GM12872 (cell line): Measurements from ENCODE around the gene FAF1.

Experiments
- TF ChIP-seq, protein P1 (sequence below): IDR thresholded peaks from 3 replicates; pipeline ENCODE4 v1.5.1; 2011; ENCODE audit warnings: low read depth, mild to moderate bottlenecking, low read length, moderate library complexity; ENCODE audit not compliant: insufficient read depth

FAF1 gene

DNA sequence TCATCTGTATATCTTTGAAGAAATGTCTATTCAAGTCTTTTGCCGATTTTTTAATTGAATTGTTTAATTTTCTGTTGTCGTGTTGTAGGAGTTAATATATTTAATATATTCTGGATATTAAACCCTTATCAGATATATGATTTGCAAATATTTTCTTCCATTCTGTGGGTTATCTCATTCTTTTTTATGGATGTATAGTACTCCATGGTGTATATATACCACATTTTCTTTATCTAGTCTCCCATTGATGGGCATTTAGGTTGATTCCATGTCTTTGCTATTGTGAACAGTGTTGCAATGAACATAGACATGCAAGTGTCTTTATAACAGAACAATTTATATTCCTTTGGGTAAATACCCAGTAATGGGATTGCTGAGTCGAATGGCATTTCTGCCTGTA is 436.5 kb downstream of the FAF1 start:
- TF ChIP-seq, protein P1, sequence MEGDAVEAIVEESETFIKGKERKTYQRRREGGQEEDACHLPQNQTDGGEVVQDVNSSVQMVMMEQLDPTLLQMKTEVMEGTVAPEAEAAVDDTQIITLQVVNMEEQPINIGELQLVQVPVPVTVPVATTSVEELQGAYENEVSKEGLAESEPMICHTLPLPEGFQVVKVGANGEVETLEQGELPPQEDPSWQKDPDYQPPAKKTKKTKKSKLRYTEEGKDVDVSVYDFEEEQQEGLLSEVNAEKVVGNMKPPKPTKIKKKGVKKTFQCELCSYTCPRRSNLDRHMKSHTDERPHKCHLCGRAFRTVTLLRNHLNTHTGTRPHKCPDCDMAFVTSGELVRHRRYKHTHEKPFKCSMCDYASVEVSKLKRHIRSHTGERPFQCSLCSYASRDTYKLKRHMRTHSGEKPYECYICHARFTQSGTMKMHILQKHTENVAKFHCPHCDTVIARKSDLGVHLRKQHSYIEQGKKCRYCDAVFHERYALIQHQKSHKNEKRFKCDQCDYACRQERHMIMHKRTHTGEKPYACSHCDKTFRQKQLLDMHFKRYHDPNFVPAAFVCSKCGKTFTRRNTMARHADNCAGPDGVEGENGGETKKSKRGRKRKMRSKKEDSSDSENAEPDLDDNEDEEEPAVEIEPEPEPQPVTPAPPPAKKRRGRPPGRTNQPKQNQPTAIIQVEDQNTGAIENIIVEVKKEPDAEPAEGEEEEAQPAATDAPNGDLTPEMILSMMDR, result no peak

DNA sequence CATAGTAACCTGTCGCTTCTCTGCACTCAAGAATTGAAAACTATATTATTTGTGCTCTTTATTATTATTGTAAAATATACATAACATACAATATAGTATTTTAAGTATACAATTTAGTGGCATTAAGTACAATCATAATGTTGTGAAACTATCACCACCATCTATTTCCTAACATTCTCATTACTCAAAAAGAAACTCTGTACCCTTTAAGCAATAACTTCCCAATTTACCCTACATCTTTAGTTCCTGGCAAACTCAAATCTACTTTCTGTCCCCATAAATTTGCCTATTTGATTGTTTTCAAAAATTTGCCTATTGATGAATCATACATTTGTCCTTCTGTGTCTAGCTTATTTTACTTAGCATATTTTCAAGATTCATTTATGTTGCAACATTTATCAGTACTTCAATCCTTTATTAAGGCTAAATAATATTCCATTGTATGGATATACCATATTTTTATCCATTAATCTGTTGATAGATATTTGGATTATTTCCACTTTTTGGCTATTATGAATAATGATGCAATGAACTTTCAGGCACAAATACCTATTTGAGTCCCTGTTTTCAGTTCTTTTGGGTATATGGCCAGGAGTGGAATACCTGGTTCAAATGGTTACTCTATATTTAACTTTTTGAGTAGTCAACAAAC is 437.2 kb downstream of the FAF1 start:
- TF ChIP-seq, protein P1, result no peak

DNA sequence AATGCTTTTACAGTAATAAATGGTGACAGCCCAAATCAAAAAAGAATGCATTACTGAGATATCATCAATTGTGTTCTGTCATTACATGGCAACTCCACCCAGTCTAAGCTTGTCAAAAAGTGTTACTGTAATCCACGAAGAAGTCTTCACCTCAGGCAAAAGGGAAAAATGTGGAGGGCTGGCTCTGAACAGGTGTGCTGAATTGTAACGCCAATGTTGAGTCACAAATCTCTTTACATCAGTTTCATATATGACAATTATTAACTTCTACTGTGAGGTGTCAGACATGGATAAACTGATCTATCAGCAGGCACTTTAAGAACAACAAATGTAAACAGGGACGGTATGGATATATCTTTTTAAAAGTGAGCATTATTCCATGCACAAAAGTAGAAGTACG is 438.4 kb downstream of the FAF1 start:
- TF ChIP-seq, protein P1, result no peak

DNA sequence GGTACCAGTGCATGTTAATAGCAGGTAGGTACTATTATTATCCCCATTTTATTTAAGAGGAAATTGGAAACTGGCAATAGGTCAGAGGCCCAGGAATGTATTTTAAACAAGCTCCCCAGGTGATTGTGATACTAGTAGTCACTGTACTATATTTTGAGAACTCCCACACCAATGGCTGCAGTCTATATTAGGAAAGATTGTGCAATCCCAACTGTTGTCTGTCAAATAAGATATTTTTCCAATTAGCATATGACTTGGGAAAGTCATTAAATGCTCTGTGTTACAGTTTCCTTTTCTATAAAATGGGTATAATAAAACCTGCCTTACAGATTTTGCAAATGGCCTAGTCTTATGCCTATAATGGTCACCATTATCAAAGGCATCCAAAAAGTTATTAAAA is 442.6 kb downstream of the FAF1 start:
- TF ChIP-seq, protein P1, result no peak

DNA sequence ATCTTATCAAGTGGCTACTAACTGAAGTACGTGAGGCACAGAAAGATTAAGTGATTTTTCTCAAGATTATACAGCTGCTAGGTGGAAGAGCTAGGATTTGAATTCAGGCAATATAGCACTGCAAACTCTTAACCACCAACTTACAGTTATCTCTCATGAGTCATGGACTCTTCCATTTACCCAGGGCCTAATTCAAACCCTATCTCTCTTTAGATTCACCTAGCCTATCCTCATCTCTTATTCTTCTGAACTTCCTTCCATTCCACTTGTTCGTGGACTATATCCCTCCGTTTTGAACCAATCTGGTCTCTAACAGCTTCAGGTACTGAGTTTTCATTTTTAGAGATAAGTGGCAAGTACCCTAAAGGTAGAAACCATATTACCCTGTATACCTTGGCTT is 444.0 kb downstream of the FAF1 start:
- TF ChIP-seq, protein P1, result no peak

DNA sequence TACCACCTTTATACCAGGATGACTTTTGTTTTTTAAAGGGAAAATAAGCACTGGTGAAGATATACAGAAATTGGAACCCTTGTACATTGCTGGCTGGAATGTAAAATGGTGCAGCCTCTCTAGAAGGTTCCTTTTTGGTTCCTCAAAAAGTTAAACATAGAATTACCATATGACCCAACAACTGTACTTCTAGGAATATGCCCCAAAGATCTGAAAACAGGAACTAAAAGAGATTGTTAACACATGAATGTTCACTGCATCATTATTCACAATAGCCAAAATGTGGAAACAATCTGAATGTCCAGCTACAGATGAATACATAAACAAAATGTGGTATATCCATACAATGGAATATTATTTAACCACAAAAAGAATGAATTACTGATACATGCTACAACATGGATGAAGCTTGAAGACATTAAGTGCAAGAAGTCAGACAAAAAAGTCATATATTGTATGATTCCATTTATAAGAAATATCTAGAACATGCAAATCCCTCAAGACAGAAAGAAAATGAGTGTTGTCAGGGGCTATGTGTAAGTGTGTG is 452.0 kb downstream of the FAF1 start:
- TF ChIP-seq, protein P1, result no peak

DNA sequence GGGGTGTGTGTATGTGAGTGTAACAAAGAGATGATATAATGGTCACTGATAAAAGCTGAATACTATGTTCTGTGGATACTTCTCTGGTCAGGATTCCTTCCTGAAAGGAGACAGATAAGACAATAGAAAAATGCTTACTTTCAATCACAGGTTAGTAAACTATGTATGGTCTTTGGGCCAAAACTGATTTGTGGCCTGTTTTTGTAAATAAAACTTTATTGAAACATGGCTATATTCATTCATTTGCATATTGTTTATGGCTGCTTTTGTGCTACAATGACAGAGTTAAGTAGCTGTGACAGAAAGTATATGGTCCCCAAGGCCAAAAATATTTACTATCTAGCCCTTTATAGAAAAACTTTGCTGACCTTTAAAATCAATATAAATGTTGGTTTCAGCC is 454.6 kb downstream of the FAF1 start:
- TF ChIP-seq, protein P1, result no peak
